Measurements from ENCODE around the gene HAO1. TPM values are rescaled to one million over a fixed set of nuclear protein-coding genes. Genes with fewer than 3 reads are reported as not detected.

The HAO1 gene
- total RNA-seq, 1 donor from 2014 or later, result not detected

DNA sequence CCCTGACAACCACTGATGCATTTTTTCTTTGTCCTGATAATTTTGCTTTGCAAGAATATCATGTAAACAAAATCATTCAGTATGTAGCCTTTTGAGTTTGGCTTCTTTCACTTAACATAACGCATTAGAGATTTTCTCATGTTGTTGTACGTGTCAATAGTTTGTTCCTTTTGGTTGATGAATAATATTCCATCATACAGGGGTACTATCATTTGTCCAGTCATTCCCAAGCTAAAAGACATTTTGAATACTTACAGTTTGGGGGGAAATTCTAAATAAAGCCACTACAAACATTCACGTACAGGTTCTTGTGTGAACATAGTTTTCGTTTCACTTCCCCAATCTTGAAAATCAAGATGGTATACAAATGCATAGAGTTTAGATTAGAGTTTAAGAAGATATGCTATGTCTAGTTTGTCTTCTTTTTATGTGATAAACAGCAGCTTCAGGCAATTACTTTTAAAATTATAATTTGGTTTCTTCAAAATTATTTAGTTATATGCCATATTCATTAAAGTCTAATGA lies 5.2 kb downstream of the HAO1 start:
- TF ChIP-seq, protein P1, sequence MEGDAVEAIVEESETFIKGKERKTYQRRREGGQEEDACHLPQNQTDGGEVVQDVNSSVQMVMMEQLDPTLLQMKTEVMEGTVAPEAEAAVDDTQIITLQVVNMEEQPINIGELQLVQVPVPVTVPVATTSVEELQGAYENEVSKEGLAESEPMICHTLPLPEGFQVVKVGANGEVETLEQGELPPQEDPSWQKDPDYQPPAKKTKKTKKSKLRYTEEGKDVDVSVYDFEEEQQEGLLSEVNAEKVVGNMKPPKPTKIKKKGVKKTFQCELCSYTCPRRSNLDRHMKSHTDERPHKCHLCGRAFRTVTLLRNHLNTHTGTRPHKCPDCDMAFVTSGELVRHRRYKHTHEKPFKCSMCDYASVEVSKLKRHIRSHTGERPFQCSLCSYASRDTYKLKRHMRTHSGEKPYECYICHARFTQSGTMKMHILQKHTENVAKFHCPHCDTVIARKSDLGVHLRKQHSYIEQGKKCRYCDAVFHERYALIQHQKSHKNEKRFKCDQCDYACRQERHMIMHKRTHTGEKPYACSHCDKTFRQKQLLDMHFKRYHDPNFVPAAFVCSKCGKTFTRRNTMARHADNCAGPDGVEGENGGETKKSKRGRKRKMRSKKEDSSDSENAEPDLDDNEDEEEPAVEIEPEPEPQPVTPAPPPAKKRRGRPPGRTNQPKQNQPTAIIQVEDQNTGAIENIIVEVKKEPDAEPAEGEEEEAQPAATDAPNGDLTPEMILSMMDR (IDR thresholded peaks at IDR 0.05; ENCODE audit: partially characterized antibody, unreplicated experiment), result no peak
- H3K4me3 Mint-ChIP-seq (ENCODE audit: unreplicated experiment), result no peak overlapping the region
- no peak for DNase-seq

GRCh38 chr20:7933346-7933745 lies 6.9 kb downstream of the HAO1 start:
- Mint-ChIP-seq H3K27ac (ENCODE audit: unreplicated experiment) (no peak overlapping the region), H3K36me3 (ENCODE audit: unreplicated experiment) (no peaks in the 10 kb centered on the region), H3K4me3 (ENCODE audit: unreplicated experiment) (no peak overlapping the region), H3K4me1 (ENCODE audit: low read depth, unreplicated experiment) (no peaks in the 10 kb centered on the region), H3K27me3 (ENCODE audit: unreplicated experiment) (peaks cover 2% of the 10 kb centered on the region), H3K9me3 (ENCODE audit: unreplicated experiment) (no peaks in the 10 kb centered on the region)
- TF ChIP-seq, protein P1 (IDR thresholded peaks at IDR 0.05; ENCODE audit: partially characterized antibody, unreplicated experiment), result no peak
- DNase-seq, result no peak

More for the DNA sequence above, 5.2 kb downstream of the HAO1 start:
- H3K36me3 Mint-ChIP-seq (ENCODE audit: unreplicated experiment), result no peaks in the 10 kb centered on the region
- H3K4me1 Mint-ChIP-seq (ENCODE audit: low read depth, unreplicated experiment), result no peaks in the 10 kb centered on the region
- peaks cover 2% of the 10 kb centered on the region for H3K27me3 Mint-ChIP-seq (ENCODE audit: unreplicated experiment)
- no peaks in the 10 kb centered on the region for H3K9me3 Mint-ChIP-seq (ENCODE audit: unreplicated experiment)
- H3K27ac Mint-ChIP-seq (ENCODE audit: unreplicated experiment), result no peak overlapping the region

DNA sequence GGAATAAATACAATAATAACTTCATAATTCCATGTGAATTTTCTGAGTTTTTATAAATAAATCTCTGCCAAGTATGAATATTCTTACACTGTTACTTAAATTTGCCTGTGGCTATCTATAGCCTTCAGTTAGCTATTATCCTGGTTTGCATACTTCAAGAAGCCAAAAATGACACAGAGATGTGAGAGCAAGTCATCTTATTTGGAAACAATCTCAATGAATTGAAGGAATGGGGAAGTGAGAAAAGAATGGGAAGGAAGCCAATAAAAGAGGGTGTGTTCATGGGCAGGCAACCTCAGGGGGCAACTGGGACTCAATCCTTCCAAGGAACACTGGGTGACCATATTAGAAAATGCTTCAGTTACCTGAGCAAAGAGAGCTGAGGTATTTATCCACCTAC lies 9.9 kb downstream of the HAO1 start:
- Mint-ChIP-seq H3K9me3 (ENCODE audit: unreplicated experiment) (no peaks in the 10 kb centered on the region), H3K36me3 (ENCODE audit: unreplicated experiment) (no peaks in the 10 kb centered on the region), H3K27me3 (ENCODE audit: unreplicated experiment) (peaks cover 2% of the 10 kb centered on the region), H3K27ac (ENCODE audit: unreplicated experiment) (no peak overlapping the region), H3K4me3 (ENCODE audit: unreplicated experiment) (no peak overlapping the region), H3K4me1 (ENCODE audit: low read depth, unreplicated experiment) (no peaks in the 10 kb centered on the region)
- no peak for DNase-seq
- TF ChIP-seq, protein P1 (IDR thresholded peaks at IDR 0.05; ENCODE audit: partially characterized antibody, unreplicated experiment), result no peak

DNA sequence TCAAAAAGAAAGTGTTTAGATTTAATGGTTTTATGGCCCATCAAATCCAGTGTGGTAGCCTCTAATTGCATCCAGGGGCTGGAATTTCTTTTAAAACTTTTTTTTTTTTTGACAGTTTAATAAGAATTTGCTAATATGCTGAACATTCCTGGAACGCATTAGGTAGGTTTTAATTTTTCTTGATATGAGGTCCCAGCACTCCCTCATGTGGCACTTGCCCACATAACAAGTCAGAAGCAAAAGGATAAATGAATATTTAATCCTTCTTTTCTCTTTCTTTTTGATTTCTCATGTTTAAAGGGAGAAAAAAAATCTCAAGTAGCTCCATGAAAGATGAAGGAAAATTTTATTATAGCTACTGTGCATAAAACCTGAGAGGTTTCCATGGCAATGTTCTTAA lies 13.5 kb downstream of the HAO1 start:
- TF ChIP-seq, protein P1 (IDR thresholded peaks at IDR 0.05; ENCODE audit: partially characterized antibody, unreplicated experiment), result no peak
- no peak for DNase-seq
- no peaks in the 10 kb centered on the region for H3K9me3 Mint-ChIP-seq (ENCODE audit: unreplicated experiment)

GRCh38 chr20:7926323-7926722 lies 13.9 kb downstream of the HAO1 start:
- TF ChIP-seq, protein P1 (IDR thresholded peaks at IDR 0.05; ENCODE audit: partially characterized antibody, unreplicated experiment), result no peak

More for the DNA sequence above, 13.5 kb downstream of the HAO1 start:
- H3K4me3 Mint-ChIP-seq (ENCODE audit: unreplicated experiment), result no peak overlapping the region
- H3K4me1 Mint-ChIP-seq (ENCODE audit: low read depth, unreplicated experiment), result no peaks in the 10 kb centered on the region
- H3K27me3 Mint-ChIP-seq (ENCODE audit: unreplicated experiment), result peaks cover 2% of the 10 kb centered on the region
- H3K36me3 Mint-ChIP-seq (ENCODE audit: unreplicated experiment), result no peaks in the 10 kb centered on the region
- H3K27ac Mint-ChIP-seq (ENCODE audit: unreplicated experiment), result no peak overlapping the region

More at GRCh38 chr20:7926323-7926722, 13.9 kb downstream of the HAO1 start:
- DNase-seq, result no peak
- H3K36me3 Mint-ChIP-seq (ENCODE audit: unreplicated experiment), result no peaks in the 10 kb centered on the region
- H3K4me1 Mint-ChIP-seq (ENCODE audit: low read depth, unreplicated experiment), result no peaks in the 10 kb centered on the region
- H3K9me3 Mint-ChIP-seq (ENCODE audit: unreplicated experiment), result no peaks in the 10 kb centered on the region
- H3K27me3 Mint-ChIP-seq (ENCODE audit: unreplicated experiment), result peaks cover 2% of the 10 kb centered on the region
- H3K4me3 Mint-ChIP-seq (ENCODE audit: unreplicated experiment), result no peak overlapping the region
- H3K27ac Mint-ChIP-seq (ENCODE audit: unreplicated experiment), result no peak overlapping the region

Data from glutamatergic neuron (in vitro differentiated cells).